Measurements from ENCODE around the gene SNAPC2. TPM values are rescaled to one million over a fixed set of nuclear protein-coding genes. Genes with fewer than 3 reads are reported as not detected.

SNAPC2 gene
- total RNA-seq, 1 donor from 2014 or later: 15.2 TPM

DNA sequence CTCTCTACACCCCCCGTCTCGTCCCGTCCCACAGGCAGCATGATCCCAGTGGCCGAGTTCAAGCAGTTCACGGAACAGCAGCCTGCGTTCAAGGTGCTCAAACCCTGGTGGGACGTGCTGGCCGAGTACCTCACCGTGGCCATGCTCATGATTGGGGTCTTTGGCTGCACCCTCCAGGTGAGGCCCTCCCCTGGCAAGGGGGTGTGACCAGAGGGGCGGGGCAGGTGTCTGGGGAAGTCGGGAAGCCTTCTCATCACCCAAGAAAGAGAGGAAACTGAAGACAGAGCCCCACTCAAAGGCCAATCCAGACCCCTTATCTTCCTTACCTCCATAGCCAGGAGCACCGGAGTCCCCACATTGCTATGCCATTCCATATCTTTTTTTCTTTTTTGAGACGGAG is 24.6 kb upstream of the SNAPC2 start:
- H3K4me1 Mint-ChIP-seq (ENCODE audit: low read depth, unreplicated experiment): peaks cover 3% of the 10 kb centered on the region
- Histone ChIP-seq H3K4me2 (ENCODE audit: low read length) (no peak overlapping the region), H4K20me1 (ENCODE audit: insufficient read depth, low read length) (peaks cover 4% of the 10 kb centered on the region), H3K4me3 (ENCODE audit: insufficient read depth, low read depth, low read length) (no peak overlapping the region), H3K4me1 (ENCODE audit: insufficient read depth, low read length) (peaks cover 10% of the 10 kb centered on the region), H3K27ac (ENCODE audit: low read depth, low read length) (no peak overlapping the region), H3K9me3 (ENCODE audit: insufficient read depth, low read depth, low read length) (no peaks in the 10 kb centered on the region), H3K36me3 (ENCODE audit: insufficient read depth, low read length) (no peaks in the 10 kb centered on the region), H3K27me3 (ENCODE audit: insufficient read depth, low read length) (no peaks in the 10 kb centered on the region), H3K79me2 (ENCODE audit: insufficient read depth, low read length) (peaks cover 3% of the 10 kb centered on the region), H2AFZ (ENCODE audit: low read depth, low read length) (no peak overlapping the region), H3K9ac (ENCODE audit: low read length) (no peak overlapping the region)
- H3K4me3 Mint-ChIP-seq (ENCODE audit: unreplicated experiment): no peak overlapping the region
- TF ChIP-seq, protein P1, sequence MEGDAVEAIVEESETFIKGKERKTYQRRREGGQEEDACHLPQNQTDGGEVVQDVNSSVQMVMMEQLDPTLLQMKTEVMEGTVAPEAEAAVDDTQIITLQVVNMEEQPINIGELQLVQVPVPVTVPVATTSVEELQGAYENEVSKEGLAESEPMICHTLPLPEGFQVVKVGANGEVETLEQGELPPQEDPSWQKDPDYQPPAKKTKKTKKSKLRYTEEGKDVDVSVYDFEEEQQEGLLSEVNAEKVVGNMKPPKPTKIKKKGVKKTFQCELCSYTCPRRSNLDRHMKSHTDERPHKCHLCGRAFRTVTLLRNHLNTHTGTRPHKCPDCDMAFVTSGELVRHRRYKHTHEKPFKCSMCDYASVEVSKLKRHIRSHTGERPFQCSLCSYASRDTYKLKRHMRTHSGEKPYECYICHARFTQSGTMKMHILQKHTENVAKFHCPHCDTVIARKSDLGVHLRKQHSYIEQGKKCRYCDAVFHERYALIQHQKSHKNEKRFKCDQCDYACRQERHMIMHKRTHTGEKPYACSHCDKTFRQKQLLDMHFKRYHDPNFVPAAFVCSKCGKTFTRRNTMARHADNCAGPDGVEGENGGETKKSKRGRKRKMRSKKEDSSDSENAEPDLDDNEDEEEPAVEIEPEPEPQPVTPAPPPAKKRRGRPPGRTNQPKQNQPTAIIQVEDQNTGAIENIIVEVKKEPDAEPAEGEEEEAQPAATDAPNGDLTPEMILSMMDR (IDR thresholded peaks at IDR 0.05; ENCODE audit: insufficient read depth, low read depth, low read length): no peak
- TF ChIP-seq EZH2 (IDR thresholded peaks at IDR 0.05; ENCODE audit: insufficient read depth, low read length): no peak
- DNase-seq (ENCODE audit: low read depth) (no peak), FAIRE-seq (no peak)
- no peaks in the 10 kb centered on the region for H3K27me3 Mint-ChIP-seq (ENCODE audit: low read depth, unreplicated experiment)
- peaks cover 9% of the 10 kb centered on the region for H3K36me3 Mint-ChIP-seq (ENCODE audit: low read depth, unreplicated experiment)
- no peaks in the 10 kb centered on the region for H3K9me3 Mint-ChIP-seq (ENCODE audit: unreplicated experiment)
- H3K27ac Mint-ChIP-seq (ENCODE audit: unreplicated experiment): no peak overlapping the region

DNA sequence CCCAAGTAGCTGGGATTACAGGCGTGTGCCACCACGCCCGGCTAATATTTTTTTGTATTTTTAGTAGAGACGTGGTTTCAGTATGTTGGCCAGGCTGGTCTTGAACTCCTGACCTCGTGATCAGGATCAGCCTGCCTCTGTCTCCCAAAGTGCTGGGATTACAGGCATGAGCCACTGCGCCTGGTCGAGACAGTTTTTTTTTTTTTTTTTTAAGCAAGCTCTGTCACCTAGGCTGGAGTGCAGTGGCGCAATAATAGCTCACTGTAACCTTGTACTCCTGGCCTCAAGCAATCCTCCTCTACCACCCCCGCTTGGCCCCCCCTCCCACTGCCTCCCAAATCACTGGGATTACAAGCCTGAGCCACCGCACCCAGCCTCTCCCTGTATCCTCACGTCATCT is 22.8 kb upstream of the SNAPC2 start:
- H3K36me3 Mint-ChIP-seq (ENCODE audit: low read depth, unreplicated experiment): peaks cover 10% of the 10 kb centered on the region
- DNase-seq (ENCODE audit: low read depth) (no peak), FAIRE-seq (no peak)
- TF ChIP-seq, protein P1 (IDR thresholded peaks at IDR 0.05; ENCODE audit: insufficient read depth, low read depth, low read length): no peak
- TF ChIP-seq EZH2 (IDR thresholded peaks at IDR 0.05; ENCODE audit: insufficient read depth, low read length): no peak
- H3K27me3 Mint-ChIP-seq (ENCODE audit: low read depth, unreplicated experiment): no peaks in the 10 kb centered on the region
- peaks cover 3% of the 10 kb centered on the region for H3K4me1 Mint-ChIP-seq (ENCODE audit: low read depth, unreplicated experiment)
- no peaks in the 10 kb centered on the region for H3K9me3 ChIP-seq (ENCODE audit: insufficient read depth, low read depth, low read length)
- no peak overlapping the region for H2AFZ ChIP-seq (ENCODE audit: low read depth, low read length)
- no peak overlapping the region for H3K27ac Mint-ChIP-seq (ENCODE audit: unreplicated experiment)
- H3K27me3 ChIP-seq (ENCODE audit: insufficient read depth, low read length): no peaks in the 10 kb centered on the region
- peaks cover 3% of the 10 kb centered on the region for H4K20me1 ChIP-seq (ENCODE audit: insufficient read depth, low read length)
- H3K4me3 Mint-ChIP-seq (ENCODE audit: unreplicated experiment): no peak overlapping the region
- no peak overlapping the region for H3K4me2 ChIP-seq (ENCODE audit: low read length)
- H3K4me1 ChIP-seq (ENCODE audit: insufficient read depth, low read length): peaks cover 10% of the 10 kb centered on the region
- peaks cover 3% of the 10 kb centered on the region for H3K79me2 ChIP-seq (ENCODE audit: insufficient read depth, low read length)
- no peak overlapping the region for H3K4me3 ChIP-seq (ENCODE audit: insufficient read depth, low read depth, low read length)
- H3K27ac ChIP-seq (ENCODE audit: low read depth, low read length): no peak overlapping the region
- no peaks in the 10 kb centered on the region for H3K9me3 Mint-ChIP-seq (ENCODE audit: unreplicated experiment)
- no peak overlapping the region for H3K9ac ChIP-seq (ENCODE audit: low read length)
- no peaks in the 10 kb centered on the region for H3K36me3 ChIP-seq (ENCODE audit: insufficient read depth, low read length)

DNA sequence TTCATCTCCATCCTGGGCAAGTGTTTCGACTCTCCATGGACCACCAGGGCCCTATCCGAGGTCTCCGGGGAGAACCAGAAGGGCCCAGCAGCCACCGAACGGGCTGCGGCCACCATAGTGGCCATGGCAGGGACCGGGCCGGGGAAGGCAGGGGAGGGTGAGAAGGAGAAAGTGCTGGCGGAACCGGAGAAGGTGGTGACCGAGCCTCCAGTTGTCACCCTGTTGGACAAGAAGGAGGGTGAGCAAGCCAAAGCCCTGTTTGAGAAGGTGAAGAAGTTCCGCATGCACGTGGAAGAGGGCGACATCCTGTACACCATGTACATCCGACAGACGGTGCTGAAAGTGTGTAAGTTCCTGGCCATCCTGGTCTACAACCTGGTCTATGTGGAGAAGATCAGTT is 21.2 kb upstream of the SNAPC2 start:
- TF ChIP-seq, protein P1 (IDR thresholded peaks at IDR 0.05; ENCODE audit: insufficient read depth, low read depth, low read length): no peak
- TF ChIP-seq EZH2 (IDR thresholded peaks at IDR 0.05; ENCODE audit: insufficient read depth, low read length): no peak
- H3K27me3 Mint-ChIP-seq (ENCODE audit: low read depth, unreplicated experiment): no peaks in the 10 kb centered on the region
- no peak overlapping the region for H3K4me3 Mint-ChIP-seq (ENCODE audit: unreplicated experiment)
- H3K27ac Mint-ChIP-seq (ENCODE audit: unreplicated experiment): no peak overlapping the region
- DNase-seq (ENCODE audit: low read depth) (no peak), FAIRE-seq (no peak)
- Histone ChIP-seq H3K9ac (ENCODE audit: low read length) (no peak overlapping the region), H3K4me3 (ENCODE audit: insufficient read depth, low read depth, low read length) (no peak overlapping the region), H3K4me1 (ENCODE audit: insufficient read depth, low read length) (peaks cover 10% of the 10 kb centered on the region), H3K27ac (ENCODE audit: low read depth, low read length) (no peak overlapping the region), H3K9me3 (ENCODE audit: insufficient read depth, low read depth, low read length) (no peaks in the 10 kb centered on the region), H2AFZ (ENCODE audit: low read depth, low read length) (no peak overlapping the region), H3K4me2 (ENCODE audit: low read length) (no peak overlapping the region), H3K27me3 (ENCODE audit: insufficient read depth, low read length) (no peaks in the 10 kb centered on the region), H3K36me3 (ENCODE audit: insufficient read depth, low read length) (no peaks in the 10 kb centered on the region), H3K79me2 (ENCODE audit: insufficient read depth, low read length) (peaks cover 3% of the 10 kb centered on the region), H4K20me1 (ENCODE audit: insufficient read depth, low read length) (no peaks in the 10 kb centered on the region)
- no peaks in the 10 kb centered on the region for H3K4me1 Mint-ChIP-seq (ENCODE audit: low read depth, unreplicated experiment)
- no peaks in the 10 kb centered on the region for H3K9me3 Mint-ChIP-seq (ENCODE audit: unreplicated experiment)
- peaks cover 10% of the 10 kb centered on the region for H3K36me3 Mint-ChIP-seq (ENCODE audit: low read depth, unreplicated experiment)

Data from astrocyte (in vitro differentiated cells and primary cell).